Epidermal melanocyte (primary cell): ENCODE data around the gene ZMIZ1.

ENCODE experiments used
- DNase-seq: peaks from one replicate; pipeline ENCODE4 v3.0.0; 2011; ENCODE audit warnings: low spot score; ENCODE audit not compliant: insufficient read length

The ZMIZ1 gene

DNA sequence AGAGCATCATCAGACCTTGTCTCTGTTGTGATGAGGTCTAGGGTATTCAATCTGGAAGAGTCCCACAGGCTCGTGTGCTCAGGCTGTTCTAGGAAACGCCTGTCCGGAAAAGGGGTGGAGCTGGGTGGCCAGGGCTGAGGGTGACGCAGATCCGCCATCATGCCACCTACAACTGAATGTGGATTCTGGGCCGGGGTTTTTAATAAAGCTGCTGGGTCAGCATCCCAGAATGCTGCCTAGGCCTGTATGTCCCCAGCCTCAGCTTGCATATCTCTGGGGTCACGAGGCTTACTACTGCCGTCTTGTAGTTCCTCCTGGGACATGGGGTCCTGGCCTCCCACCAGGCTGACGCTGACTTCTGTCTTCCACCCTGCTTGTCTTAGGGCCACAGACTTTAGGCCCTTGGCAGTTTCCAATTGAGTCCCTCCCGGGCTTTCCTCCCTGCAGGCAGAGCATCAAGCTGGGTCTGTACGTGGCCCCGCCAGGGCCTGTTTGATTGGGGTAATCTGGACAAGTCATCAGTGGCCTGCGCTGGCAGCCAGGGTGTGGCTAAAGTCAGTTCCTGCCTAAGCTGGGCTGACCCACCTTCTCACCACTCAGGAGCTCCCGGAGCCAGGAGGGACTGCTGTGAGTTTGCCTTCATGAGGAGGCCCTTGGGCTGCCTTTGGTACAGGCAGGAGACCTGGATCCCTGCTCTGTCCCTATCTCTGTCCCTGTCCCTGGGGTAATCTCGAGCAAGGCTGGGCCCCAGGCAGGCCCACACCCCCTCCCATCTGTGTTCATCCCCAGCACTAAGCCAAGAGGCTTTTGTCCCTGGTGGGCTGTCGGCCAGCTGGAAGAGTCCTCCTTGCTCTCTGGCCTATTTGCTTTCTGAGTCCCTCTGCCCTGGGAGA is 79.9 kb downstream of the ZMIZ1 start:
- no peak for DNase-seq

DNA sequence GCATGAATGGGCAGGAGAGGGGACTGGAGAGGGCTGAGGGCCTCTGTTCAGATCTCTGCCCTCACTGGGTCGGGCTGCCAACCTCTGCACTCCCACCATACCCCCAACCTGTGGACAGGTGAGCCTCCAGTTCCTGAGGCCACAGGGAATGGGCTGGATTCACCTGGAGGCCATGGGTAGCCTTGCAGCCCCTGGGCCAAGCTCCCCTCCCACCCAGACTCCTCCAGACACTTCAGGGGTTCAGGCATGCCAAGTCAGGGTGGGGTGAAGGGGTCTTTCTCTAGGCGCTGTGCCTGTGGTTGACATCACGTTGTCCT is 80.5 kb downstream of the ZMIZ1 start:
- no peak for DNase-seq

DNA sequence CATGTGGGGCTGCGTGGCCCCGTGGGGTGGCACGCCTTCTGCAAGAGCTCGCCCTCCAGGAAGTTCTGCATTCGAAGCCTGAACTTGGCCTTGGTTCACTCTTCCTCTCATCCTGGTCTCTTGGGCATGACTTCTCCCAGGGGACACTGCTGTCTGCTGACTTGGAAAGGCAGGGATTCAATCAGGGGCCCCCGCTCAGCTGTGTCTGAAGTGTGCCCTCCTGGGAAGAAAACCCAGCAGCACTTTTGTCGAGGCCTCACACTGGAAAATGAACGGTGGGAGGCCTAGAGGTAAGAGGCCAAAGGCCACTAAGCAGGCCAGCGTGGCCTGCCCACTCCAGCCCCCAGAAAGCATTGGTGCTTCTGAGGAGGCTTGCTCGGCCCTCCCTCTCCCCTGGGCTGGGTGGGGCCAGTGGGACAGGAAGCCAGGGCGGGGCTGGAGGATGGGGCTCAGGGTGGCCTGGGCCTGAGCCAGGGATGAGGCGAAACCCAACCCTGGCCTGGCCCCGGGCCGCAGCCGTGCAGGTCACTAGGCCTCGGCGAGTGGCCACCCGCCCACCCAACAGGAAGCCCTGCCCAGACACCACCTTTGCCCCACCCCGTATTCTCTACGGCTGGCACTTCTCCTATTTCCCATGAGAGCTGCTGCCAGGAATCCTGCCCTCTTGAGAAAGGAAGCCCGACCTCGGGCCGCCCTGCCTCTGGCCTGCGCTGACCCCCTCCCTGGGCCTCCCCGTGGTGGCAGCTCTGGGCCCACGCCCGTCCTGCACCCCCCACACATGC is 81.1 kb downstream of the ZMIZ1 start:
- DNase-seq: peak; percentile 60

GRCh38 chr10:79150444-79150754 is 81.6 kb downstream of the ZMIZ1 start:
- no peak for DNase-seq

DNA sequence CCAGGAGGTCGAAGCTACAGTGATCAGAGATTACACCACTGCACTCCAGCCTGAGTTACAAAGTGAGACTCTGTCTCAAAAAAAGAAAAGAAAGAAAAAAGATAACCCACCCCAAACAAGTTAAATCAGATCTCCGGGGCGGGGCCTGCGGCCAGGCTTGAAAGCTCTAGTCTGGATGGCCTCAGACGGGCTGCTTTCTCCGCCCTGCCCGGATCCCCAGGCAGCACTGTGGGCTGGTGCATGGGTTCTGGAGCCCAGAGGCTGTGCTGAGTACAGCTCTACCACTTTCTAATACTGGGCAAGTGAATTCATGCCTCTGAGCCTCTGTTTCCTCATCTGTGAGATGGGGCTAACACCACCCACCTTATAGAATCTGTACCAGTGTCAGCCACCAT is 83.7 kb downstream of the ZMIZ1 start:
- no peak for DNase-seq

DNA sequence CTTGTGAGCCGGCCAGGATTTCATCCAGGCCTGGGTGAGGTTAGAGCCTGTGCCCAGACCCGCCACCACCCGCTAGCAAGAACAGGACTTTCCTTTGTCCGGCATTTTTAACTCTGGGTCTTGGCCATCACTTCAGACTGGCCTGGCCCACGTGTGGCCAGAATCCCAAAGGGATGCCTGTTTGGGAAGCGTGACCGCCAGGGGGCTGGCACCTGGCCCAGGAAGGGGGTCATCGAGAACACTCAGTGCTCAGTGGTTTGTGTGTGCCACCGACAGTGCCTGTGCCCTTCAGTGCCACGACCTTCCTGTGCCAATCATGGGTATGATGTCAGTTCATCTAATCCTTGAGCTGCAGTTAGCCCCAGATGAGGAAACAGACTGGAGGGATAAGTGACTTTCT is 85.0 kb downstream of the ZMIZ1 start:
- no peak for DNase-seq

DNA sequence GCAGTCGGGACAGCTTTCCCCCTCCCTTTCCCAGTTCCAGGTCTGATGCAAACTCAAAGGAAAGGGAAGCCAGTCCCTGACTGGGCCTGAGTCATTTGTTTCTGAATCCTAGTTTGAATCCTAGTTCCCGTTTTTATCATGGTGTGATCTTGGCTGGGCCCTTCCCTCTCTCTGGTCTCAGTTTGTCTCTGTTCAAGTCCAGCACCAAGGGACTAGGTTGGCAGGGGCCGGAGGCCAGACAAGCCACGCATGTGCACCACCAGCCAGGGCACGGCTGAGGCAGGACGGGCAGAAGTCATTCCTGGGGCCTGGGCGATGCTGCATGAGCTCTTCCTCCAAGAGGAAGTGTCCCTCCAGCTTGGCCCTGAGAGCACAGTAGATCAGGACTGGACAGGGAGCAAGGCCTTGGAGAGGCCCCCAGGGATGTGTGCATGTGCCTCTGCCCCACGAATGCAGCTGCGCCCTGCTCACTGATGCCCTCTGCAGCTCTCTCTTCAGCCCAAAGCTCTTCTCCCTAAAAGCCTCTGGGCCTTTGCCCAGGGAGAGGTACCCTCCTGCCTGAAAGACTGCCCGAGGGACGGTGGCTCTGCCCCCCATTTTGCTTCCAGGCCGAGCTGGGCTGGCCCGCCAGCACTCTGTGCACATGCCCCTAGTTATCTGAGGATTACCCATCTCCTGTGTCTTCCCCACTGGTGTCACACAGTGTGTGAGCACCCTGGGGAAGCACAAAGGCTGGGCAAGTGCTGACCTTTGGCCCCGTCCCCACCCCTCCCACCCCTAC is 86.7 kb downstream of the ZMIZ1 start:
- no peak for DNase-seq

- no peak for DNase-seq
These were observed 87.8 kb downstream of the ZMIZ1 start for GRCh38 chr10:79156334-79157274.

- DNase-seq: no peak
These were observed 89.2 kb downstream of the ZMIZ1 start for GRCh38 chr10:79158004-79158340.

DNA sequence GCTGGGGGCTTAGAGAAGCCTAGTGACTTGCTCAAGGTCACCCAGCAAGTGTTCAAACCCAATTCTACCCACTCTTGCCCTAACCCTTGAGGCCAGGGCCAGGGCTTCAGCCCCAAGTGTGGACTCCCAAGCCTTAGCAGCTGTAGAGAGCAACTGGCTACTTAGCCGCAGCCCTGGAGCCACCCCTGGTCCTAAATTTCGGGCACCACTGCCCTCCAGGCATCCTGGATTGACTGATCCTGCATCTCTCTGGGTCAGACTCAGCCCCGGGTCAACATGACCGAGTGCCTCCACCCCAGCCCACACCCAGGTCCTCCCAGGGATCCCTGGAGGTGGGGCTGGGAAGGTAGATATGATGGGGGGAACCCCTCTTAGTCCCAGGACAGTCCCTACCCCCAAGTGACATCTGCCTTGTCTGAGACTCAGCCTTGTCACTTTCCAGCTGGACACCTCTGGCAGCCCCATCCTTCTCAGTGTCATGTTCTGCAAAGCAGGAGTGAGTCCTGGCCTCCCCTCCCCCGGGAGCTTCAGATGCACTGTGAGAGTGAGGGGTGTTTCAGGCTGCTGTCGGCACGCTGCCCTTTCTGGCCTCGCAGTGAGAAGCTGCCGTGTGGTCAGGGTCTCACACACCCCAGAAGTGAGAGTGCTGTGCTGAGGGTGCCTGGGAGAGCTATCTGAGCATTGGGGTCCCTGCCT is 89.8 kb downstream of the ZMIZ1 start:
- no peak for DNase-seq

DNA sequence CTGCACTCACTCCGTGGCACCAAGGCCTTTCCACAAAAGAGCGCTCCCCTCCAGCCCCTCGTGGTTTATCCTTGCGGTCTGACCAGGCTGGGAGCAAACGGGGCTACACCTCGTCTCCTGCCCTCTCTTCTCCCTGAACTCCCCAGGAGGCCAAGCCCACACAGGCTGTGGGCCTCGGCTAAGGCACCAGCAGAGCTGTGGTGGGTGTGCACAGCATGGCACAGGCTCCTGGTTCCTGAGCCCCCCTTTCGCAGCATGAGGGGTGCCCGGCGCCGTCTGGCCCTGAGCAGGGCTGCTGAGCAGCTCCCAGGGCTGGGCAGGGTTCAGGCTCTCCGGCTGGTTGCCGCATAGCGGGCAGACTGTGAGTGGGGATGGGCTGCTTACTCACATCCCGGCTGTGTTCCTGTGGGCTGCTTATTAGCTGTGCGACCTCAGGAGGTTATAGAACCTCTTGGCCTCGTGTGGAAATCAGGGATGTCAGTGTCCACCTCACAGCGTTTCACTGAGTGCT is 90.4 kb downstream of the ZMIZ1 start:
- no peak for DNase-seq

DNA sequence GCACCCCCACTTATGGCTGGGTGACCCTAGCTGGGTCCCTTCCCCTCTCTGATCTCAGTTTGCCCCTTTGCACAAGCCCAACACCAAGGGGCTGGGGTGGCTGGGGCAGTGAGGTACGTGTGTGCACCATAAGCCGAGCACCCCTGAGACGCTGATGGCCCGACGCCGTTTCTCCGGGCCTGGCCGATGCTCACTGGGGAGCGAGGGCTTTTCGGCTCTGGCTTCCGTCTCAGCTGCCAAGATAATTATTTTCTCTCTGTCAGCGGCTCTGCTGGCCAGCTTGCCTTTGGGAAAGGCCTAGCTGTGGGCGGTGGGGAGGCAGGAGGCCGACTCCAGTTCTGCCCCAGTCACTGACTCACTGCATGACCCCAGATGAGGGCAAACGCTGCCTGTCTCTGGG is 91.0 kb downstream of the ZMIZ1 start:
- DNase-seq: no peak

GRCh38 chr10:79160191-79160590 is 91.4 kb downstream of the ZMIZ1 start:
- no peak for DNase-seq

GRCh38 chr10:79161557-79161956 is 92.8 kb downstream of the ZMIZ1 start:
- DNase-seq: no peak

GRCh38 chr10:79162022-79162421 is 93.3 kb downstream of the ZMIZ1 start:
- no peak for DNase-seq

- DNase-seq: no peak
These were observed 94.3 kb downstream of the ZMIZ1 start for GRCh38 chr10:79162861-79163665.

DNA sequence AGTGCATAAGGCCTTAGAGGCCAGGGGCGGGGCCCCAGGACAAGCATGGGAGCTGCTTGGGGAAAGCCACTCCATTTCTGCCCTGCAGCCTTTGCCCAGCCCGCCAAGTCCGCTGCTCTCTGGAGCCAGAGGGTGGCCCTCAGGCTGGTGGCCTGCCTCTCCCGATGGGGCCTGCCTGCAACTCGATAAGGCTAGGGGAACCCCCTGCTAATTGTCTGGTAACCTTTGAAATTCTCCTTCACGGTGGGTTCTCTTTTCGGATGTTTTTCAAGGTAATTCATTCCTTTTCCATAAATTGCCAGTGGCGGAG is 94.9 kb downstream of the ZMIZ1 start:
- DNase-seq: no peak

GRCh38 chr10:79164075-79164474 is 95.3 kb downstream of the ZMIZ1 start:
- DNase-seq: no peak

GRCh38 chr10:79165070-79165778 is 96.5 kb downstream of the ZMIZ1 start:
- no peak for DNase-seq
